Amniotic stem cell (primary cell): ENCODE measurements around the gene FADS6.

ENCODE experiments used
- DNase-seq: peaks from one replicate; lab custom pipeline; 2025; lab: John Stamatoyannopoulos, UW

FADS6 gene

DNA sequence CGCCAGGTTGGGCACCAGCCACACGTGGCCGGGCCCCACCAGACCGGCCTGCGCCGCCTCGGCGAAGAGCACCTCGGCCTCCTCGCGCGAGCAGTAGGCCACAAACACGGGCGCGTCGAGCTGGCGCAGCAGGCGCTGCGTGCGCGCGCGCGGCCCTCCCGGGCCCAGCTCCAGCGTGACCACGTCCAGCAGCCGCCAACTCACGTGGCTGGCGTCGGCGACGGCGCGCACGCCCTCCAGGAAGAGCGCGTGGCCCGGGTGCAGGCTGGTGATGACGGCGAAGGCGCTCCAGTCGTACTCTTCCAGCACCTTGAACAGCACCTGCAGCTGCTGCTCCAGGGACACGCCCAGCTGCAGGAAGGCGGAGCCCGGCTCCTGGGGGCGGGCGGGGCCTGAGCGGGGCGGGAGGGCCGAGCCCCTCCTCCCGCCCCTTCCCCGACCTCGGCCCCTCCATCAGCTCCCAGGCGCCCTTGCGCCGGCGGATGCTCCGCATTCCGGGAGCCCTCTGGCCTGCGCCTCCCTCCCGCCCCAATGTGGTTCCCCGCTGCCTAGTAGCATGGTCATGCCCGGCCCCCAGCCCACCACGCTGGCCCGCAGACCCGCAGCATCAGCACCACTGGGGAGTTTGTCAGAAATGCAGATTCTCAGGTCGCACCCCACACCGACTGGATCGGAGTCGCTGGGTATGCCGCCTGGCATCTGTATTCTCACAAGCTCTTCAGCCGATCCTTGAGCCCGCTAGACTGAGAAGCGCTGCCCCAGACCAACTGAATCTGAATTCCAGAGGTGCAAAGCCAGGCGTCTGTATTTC lies 41.0 kb downstream of the FADS6 start:
- no peak for DNase-seq

DNA sequence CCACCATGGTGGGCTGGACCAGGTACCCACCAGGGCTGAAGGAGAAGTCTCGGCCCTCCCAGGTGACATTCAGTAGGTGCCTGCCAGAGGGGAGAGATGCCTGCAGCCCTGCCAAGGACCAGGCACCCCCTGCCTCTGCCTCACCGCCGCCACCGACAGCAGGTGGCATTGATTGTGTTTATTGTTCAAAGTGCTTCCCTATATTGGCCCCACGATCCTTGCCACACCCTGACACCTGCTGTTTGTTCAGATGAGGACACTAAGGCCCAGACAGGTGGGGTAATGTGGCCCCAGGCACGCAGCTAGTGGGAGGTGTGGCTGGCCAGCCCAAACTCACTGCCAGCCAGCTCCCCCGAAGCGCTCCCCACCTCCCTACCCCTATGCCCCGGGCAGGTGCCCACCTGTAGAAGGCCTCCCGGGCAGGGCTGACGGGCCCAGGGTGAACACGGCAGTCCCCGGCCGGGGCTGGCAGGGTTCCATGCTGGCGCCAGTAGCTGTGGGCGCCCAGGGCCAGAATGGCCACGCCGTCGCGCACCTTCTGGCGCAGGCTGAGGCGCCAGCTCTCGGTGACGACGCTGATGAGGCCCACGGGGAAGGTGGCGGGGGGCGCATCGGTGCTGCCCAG lies 41.7 kb downstream of the FADS6 start:
- no peak for DNase-seq

DNA sequence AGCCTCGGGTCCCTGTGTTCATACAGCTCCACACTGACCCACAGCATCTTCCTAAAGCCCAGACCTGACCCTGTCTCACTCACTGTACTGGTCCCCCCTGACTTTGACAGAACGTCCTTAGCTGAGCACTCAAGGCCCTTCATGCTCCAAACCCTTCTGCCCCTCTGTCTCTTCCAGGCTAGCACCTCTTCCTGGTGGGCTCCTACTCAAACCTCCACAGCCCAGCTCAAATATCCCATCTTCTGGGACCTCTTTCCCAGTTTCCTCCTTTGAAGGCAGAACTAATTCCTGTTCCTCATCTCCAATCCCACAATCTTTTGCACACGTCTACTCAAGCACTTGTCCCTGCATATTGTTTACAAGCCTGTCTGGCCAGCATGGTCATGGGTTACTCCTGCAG lies 42.5 kb downstream of the FADS6 start:
- no peak for DNase-seq

DNA sequence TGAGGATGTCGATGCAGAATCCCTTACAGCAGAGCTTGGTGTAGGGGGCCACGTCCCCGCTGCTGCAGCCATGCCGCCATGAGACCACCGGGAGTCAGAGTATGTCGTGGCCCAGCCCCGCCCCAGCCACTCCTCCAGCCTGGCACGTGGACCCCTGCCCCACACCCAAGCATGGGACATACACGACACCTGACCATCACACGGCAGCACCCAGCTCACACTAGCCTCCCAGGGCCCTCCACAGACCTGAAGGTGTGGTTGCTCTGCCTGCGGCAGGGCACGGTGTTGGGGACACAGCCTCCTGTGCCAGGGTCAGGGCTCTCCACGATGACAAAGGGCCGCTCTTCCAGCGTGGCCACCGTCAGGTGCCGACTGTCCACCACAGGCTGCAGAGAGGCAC lies 43.1 kb downstream of the FADS6 start:
- DNase-seq, result no peak

DNA sequence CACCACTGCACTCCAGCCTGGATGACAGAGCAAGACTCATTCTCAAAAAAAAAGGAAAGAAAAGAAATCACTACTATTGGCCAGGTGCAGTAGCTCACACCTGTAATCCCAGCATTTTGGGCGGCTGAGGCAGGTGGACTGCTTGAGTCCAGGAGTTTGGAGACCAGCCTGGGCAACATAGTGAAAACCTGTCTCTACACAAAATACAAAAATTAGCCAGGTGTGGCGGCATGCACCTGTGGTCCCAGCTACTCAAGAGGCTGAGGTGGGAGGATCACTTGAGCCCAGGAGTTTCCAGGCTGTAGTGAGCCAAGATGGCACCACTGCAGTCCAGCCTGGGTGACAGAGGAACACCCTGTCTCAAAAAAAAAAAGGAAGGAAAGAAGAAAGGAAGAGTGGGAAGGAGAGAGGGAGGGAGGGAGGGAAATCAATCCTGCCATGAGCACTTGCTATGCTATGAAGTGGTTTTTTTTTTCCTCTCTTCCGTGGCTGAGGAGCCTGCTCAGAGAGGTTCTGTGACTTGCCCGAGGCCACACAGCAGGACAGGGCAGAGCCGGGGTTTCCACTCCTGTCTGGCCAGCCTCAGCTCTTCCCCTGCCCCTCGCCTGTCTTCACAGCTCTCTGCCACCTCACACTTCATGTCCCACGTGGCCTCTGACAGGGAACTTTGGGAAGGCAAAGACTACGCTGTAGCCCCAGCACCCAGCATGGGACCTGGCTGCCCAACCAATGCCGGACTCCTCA lies 44.6 kb downstream of the FADS6 start:
- DNase-seq, result no peak

DNA sequence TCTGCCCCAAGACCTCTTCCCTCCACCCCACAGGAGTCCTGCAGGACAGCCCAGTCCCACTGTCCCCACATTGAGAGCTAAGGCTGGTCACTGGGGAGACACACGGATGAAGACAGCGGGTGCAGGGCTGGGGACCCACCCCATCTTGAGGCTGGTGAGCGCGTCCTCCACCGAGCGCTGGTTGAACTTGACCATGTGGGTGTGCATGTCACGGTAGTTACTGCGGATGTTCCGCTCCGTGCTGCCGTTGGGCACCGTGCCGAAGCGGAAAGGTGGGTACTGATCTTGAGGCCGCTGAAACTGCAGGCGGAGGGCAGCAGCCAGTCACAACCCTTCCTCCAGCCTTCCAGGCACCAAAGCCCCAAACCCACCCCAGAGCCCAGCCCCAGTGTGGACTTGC lies 46.8 kb downstream of the FADS6 start:
- DNase-seq, result no peak

DNA sequence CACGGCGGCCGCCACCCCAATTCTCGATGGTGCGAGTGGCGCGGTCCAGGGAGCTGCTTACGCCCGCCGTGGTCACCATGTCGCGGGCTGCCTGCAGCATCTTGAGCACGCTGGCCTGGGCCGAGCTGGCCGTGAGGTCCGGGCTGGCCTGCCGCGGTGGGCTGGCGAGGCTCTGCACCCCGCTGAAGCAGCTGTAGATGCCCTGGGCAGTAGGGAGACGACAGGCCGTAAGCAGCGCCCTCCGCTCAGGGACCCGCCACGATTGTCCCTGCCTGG lies 50.1 kb downstream of the FADS6 start:
- DNase-seq, result no peak

DNA sequence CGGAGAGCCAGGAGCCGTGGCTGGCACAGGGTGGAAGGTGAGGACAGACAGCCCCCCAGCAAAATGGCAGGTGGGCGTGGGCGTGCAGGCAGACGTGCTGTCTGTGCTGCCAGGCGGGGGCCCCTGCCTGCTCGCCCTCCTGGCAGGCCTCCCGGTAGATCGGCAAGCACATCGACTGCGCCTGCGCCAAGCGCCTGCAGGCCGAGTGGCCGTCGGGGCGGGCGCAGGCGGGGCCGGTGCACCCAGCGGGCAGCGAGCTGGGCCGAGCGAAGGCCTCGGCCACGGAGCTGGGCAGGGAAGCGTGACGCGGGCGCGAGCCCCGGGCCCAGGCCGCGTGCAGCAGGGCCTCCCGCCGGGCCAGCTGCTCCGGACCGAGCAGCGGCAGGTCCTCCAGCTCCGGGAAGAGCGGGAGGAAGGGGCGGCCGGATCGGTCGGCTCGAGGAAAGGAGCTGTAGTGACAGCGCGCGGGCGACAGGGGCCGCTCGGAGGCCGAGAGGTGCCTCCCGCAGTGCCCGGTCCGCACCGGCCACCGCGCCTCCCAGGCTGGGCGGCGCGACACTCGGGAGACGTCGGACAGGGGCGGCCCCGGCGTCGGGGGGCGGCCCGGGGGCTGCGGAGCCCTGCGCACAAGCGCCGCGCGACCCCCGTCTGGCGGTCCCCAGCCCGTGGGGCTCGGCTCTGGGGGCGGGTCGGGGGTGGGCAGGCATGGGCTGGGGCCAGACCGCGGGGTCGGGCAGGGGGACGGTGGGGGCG lies 50.7 kb downstream of the FADS6 start:
- DNase-seq, result peak; percentile 16

DNA sequence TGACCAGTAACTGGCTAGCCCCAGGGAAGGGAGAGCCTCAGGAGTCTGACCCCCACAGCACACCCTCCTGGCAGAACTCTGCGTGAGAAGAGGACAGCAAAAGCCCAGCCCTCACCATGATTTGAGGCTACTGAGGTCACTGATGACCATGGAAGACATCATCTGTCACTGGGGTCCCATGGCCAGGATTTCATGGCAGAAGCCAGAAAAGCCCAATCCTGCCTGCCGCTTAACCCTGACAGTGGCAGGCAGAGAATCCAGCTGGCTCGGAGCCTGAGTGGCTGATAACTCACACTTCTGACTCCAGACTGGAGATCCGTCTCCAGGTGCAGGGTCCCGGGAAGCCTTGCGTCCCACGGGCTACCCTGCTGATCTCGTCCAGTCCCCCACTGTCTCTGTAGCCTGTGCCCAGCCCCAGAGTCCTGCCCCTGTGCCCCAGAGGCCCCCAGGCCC lies 51.3 kb downstream of the FADS6 start:
- DNase-seq, result no peak

DNA sequence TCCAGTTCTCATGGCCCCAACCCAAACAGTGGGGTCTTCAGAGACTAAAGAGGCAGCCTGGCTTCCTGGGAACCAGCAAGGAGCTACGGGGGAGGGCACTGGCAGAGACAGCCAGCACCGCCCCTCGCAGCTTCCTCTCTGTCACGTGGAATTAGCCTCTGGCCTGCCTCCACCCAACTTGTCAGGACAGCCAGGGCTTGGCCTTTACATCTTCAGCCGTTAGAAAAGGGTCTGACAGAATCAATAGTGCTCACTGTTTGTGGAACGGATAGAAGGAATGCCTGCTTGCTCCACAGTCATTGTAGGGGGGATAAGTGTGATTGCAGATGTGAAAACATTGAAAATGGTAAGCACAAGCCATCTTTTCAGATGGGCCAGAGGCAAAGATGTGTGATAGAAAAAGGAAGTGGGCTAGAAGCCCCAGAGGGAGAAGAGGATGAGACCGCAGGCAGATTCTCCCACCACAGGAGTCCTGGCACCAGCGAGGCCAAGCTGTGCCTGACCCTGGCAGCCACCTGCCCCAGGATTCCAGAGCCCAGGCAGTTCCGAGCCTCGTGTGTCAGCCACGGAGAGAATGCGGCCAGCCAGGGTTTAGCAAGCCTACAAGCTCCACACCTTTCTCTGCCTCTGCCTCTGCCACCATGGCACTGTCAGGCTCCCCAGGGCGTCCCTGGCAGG lies 52.3 kb downstream of the FADS6 start:
- no peak for DNase-seq

DNA sequence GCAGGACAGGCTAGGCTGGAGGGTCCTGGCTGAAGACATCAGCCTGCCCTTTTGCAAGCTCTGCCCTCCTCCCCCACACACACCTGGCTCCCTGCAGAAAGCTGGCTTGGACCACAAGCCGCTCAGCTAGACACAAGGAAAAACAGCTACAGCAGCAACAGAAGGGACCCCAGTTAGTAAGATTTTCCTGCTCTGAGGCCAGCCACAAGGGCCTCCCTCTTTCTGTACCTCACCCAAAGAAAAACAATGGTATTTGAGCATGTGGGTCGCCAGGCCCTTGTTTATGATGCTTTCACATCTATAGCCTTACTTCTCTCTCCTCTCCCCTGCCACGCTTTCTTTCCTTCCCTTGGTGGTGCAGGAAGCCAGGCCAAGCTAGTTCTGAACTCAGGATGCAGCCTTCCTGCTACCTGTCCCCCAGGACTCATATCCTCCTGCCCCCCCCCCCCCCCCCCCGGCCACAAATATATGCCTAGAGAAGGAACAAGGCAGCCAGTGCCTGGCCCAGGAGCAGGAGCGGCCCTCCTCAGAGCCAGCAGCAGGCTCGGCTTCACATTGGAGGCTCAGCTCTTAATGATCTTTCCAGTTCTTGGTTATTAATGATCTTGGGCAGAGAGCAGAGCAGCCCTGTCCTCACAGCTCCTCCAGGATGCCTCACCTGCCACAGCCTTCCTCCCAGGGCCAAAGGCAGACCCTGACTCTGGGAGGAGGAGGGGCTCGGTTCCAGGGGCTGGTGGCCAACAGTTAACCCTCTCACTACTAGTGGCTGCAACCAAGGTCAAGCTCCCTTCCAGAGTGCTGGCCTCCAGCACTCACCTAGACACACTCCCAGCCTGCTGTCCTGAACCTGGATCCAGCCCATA lies 53.2 kb downstream of the FADS6 start:
- no peak for DNase-seq

DNA sequence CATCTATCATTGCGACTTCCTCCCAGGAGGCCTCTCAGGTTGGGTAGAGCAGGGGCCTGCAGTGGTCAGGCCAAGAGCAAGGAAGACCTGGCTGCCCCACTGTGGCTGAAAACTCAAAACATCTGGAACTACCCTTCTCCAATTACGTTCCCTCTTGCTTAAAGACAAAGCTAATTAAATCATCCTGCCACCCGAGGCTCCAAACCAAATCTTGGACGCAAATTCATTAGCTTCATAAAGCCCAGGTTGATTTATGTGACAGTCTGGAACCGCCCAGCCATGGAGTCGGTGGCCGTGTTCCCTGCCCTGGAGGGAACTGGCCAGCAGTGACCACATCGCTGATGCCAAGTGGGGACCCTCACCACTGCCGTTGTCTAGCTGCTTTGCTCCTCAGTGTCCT lies 55.2 kb downstream of the FADS6 start:
- no peak for DNase-seq

DNA sequence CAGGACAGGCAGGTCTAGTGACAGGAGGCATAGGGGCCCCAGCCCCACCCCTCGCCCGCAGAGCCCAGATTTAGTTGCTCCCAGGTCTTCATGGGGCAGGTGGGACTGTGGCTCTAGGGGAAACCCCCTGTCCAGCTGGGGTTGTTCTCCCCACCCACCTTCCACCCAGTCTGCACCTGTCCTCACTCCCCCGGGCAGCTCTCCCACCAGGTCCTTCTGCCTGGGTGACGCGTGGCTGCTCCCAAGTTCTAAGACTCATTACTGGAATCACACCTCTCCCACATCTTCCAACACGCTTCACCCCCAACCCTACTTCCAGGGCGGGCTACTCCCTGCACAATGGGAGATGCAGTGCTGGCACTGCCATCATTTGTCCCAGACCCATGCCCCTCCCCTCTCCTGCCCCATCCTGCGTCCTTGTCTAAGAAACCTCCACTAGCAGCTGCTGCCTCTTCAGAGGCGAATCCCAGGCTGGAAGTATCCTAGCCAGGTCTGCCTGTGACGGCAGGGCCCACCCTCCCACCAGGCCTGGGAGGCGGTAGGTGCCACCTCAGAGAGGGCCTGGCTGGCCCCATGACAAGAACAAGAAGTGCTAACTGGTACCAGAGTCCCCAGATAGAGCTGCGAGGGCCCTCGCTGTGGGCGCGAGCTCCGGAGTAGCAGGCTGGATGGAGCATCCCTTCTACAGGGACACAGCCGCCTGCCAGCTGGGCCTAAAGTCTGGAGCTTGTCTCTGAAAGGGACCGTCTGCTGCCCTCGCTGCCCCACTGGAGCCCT lies 56.6 kb downstream of the FADS6 start:
- no peak for DNase-seq

DNA sequence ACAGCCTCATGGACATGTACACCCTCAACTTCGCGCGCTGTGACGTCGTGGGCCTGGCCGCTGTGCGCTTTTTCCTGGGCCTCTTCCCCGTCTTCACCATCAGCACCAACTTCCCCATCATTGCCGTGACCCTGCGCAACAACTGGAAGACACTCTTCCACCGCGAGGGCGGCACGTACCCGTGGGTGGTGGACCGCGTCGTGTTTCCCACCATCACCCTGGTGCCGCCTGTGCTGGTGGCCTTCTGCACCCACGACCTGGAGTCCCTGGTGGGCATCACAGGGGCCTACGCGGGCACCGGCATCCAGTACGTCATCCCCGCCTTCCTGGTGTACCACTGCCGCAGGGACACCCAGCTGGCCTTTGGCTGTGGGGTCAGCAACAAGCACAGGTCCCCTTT lies 57.2 kb downstream of the FADS6 start:
- DNase-seq, result no peak

DNA sequence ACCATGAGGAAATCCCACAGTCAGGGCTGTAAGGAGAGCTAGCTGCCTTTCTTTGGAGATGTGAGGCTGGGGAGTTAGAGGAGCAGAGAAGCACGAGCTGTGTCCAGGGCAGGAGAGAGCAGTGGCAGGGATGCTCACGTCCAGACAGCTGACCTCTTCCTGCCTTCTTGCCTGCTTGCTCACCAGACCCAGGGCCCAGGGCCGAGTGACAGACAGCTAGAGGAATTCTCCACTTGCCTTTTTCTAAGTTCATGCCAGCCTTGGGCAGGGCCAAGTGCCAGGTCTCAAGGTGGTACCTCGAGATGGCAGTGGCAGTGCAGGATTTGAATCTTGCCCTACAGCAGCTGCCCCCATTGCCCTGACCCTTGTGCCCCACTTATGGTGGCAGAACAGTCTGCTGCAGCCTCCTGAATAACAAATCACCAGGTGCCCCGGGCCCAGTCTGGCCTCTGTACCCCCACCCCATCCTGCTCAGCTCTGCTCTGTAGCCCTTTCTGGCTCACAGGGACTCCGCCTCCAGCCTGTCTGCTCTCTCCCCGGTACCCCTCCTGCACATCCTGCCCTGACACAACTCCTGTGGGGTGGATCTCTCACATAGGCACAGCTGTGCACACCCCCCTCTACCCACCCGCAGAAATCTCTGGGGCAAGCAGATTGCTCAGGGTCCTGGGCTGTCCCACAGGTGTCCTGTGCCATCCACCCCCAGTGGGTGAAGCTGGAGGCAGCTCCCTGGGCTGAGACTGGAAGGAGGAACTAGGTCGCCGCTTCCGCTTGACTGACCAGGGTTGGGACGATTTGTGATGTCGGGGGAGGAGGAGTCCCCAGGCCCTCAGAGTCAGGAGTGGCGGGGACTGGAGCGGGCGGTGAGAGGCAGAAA lies 59.7 kb downstream of the FADS6 start:
- DNase-seq, result peak; percentile 7

DNA sequence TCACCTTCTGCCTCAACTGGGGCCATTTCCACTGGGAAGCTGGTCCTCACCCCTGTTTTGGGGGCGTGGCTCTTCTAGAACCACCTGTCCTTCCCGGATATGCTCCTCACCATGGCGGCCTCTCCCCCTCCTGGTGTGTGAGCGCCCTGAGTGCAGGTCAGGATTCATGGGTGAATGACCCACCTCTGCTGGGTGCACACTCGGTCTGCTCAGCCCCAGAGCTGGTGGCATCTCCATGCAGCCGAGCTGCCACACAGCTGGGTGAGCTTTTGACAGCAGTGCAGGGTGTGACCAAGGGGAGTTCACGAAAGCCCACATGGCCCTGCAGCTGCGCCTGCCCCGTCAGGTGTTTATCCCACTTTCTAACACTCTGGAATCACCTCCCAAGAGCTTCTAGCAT lies 61.0 kb downstream of the FADS6 start:
- DNase-seq, result no peak

DNA sequence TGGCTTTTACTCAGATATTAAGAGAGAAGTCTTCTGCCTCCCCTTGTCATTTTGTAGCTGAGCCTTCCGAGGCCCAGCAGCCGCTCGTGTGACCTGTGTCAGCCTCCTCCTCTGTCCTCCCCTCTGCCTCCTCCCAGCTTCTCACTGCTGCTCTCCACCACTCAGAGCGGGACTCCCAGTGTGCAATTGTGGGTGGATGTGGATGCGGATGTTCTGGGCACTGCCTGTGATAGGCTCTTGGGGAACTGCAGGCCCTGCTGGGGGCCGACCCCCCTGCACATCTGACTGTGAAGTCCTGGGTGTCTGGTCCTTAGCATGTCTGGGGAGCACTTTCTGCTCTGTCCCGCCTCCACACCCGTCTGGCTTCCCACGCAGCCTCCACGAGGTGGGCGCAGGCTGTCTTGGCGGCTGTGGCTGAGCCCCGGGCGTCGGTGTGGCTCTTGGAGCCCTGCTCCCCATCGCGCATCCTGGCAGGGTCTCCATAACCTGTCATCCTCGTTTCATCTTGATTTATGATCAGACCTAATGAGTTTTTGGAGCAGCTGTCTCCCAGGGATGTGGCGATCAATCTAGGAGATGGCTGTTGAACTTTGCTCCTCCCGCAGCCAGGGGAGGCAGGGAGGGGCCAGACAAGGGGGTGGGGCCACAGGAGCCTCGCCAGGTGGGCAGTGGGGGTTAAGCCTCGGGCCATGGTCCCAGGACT lies 61.8 kb downstream of the FADS6 start:
- DNase-seq, result no peak

DNA sequence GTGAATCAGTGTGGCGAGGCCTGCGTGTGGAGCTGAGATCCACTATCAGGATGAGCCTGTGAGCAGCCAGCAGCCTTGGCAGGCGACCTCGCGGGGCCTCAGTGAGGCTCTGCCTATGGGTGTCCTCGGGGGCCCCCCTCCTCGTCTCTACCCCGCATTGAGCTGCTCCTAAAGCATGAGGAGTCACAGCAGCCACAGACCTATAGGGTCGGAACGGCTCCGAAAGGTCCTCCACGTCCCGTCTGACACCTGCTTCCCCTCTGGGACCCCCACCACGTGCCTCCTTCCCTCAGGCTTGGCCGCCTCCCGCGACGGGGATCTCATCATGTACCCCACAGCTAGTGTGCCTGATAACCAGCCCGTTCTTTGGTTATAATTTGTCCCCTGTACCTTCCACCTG lies 62.6 kb downstream of the FADS6 start:
- no peak for DNase-seq

DNA sequence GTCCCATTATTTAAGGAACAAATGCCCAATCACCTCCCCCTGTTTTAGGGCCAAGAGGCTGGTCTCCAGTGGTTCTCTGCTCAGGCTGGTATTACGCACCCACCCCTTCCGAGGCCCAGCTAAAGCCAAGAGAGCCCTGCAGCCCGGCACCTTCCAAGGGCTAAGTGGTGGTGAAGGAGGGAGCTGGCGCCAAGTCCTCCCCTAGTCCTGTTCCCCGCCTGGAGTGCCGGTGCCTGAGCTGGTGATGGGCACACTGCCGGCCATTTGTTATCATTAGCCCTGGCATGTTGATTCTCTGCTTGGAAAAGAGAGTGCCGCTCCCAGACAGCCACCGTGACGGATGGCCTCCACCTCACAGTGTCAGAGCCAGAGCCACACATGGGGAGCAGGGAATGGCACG lies 65.6 kb downstream of the FADS6 start:
- no peak for DNase-seq
